ENCODE data around the gene THRAP3. TPM values are rescaled to one million over a fixed set of nuclear protein-coding genes. Genes with fewer than 3 reads are reported as not detected.
A peak's percentile ranks its signal among the peaks of the same experiment; 100 is the strongest.
"Not testable (repeated sequence)": the region's sequence is repeated elsewhere in the genome, so short reads cannot be mapped to it uniquely, and the experiment has no call there.

Gene THRAP3
- total RNA-seq, 1 donor from 2014 or later = 161 TPM

DNA sequence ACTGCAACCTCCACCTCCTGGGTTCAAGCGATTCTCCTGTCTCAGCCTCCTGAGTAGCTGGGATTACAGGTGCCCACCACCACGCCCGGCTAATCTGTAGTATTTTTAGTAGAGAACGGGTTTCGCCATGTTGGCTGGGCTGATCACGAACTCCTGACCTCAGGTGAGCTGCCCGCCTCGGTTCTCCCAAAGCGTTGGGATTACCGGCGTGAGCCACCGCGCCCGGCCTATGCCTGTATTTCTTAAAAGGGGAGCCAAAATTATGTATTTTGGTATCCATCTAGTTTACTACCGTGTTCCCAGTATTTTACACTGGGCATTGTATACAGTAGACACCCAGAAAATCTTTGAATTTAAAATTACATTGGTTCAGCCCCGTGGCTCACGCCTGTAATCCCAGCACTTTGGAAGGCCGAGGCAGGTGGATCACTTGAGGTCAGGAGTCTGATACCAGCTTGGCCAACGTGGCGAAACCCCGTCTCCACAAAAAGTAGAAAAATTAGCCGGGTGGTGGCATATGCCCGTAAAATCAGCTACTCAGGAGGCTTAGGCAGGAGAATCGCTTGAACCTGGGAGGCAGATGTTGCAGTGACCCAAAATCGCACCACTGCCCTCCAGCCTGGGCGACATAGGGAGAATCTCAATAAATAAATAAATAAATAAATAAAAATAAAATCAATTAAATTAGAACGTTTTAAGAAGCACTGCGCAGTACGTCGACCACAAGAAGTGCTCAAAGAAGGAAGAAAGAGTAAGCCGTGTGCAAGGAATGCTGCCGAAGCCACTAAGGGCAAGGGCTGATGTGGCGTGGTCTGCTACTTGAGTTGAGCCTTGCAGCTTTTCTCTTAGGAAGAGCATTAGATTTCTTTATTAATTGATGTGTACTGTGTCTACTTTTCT, 1.5 kb upstream of the THRAP3 start:
- intact Hi-C loops (cut with micrococcal nuclease) = loop anchor here (5.0 kb wide), 2 partner anchors 65 to 85 kb away; partner anchors contain the start of gene SH3D21

GRCh38 chr1:36223381-36223995, 755 bp upstream of the THRAP3 start:
- intact Hi-C loops (cut with micrococcal nuclease) = loop anchor here (5.0 kb wide), 2 partner anchors 64 to 84 kb away; partner anchors contain the start of gene SH3D21
- peak; percentile 85 for DNase-seq
- peak overlapping the region; percentile 100 for H3K27ac Mint-ChIP-seq
- H3K9me3 Mint-ChIP-seq = no peaks in the 10 kb centered on the region
- H3K27me3 Mint-ChIP-seq = no peaks in the 10 kb centered on the region
- peak overlapping the region; percentile 97 for H3K4me3 Mint-ChIP-seq
- H3K36me3 Mint-ChIP-seq (ENCODE audit: low read depth) = peaks cover 33% of the 10 kb centered on the region
- peaks cover 29% of the 10 kb centered on the region for H3K4me1 Mint-ChIP-seq

More for the DNA sequence above, 1.5 kb upstream of the THRAP3 start:
- H3K27ac Mint-ChIP-seq = peak overlapping the region; percentile 100
- H3K9me3 Mint-ChIP-seq = no peaks in the 10 kb centered on the region
- H3K36me3 Mint-ChIP-seq (ENCODE audit: low read depth) = peaks cover 27% of the 10 kb centered on the region
- H3K27me3 Mint-ChIP-seq = no peaks in the 10 kb centered on the region
- H3K4me3 Mint-ChIP-seq = peak overlapping the region; percentile 97
- DNase-seq = peak; percentile 62
- H3K4me1 Mint-ChIP-seq = peaks cover 30% of the 10 kb centered on the region

GRCh38 chr1:36224537-36225282, 467 bp downstream of the THRAP3 start:
- Mint-ChIP-seq H3K27ac (peak overlapping the region; percentile 100), H3K36me3 (ENCODE audit: low read depth) (peaks cover 37% of the 10 kb centered on the region), H3K4me1 (peaks cover 29% of the 10 kb centered on the region), H3K9me3 (no peaks in the 10 kb centered on the region), H3K4me3 (peak overlapping the region; percentile 97), H3K27me3 (no peaks in the 10 kb centered on the region)
- intact Hi-C loops (cut with micrococcal nuclease) = loop anchor here (1.0 to 5.0 kb wide), 8 partner anchors 38 to 162 kb away; partner anchors contain the start of genes ADPRS, SH3D21 and TRAPPC3
- no peak for DNase-seq

- Mint-ChIP-seq H3K27me3 (no peaks in the 10 kb centered on the region), H3K27ac (peak overlapping the region; percentile 100), H3K9me3 (no peaks in the 10 kb centered on the region), H3K4me3 (peak overlapping the region; percentile 97), H3K36me3 (ENCODE audit: low read depth) (peaks cover 37% of the 10 kb centered on the region), H3K4me1 (peaks cover 29% of the 10 kb centered on the region)
- intact Hi-C loops (cut with micrococcal nuclease) = loop anchor here (1.0 to 2.0 kb wide), 2 partner anchors 37 to 137 kb away; partner anchors contain the start of gene ADPRS
- no peak for DNase-seq
Observed at GRCh38 chr1:36225283-36225899, 1.1 kb downstream of the THRAP3 start.

- DNase-seq; H3K27ac Mint-ChIP-seq; intact Hi-C loops (cut with micrococcal nuclease); H3K9me3 Mint-ChIP-seq; H3K27me3 Mint-ChIP-seq; H3K4me3 Mint-ChIP-seq: not testable (repeated sequence)
- peaks cover 27% of the 10 kb centered on the region for H3K4me1 Mint-ChIP-seq
- H3K36me3 Mint-ChIP-seq (ENCODE audit: low read depth) = peaks cover 51% of the 10 kb centered on the region
Observed at GRCh38 chr1:36230279-36230678, 6.0 kb downstream of the THRAP3 start.

GRCh38 chr1:36231191-36231590, 6.9 kb downstream of the THRAP3 start:
- no peak overlapping the region for H3K4me3 Mint-ChIP-seq
- peaks cover 22% of the 10 kb centered on the region for H3K4me1 Mint-ChIP-seq
- intact Hi-C loops (cut with micrococcal nuclease) = no loop called here
- peaks cover 47% of the 10 kb centered on the region for H3K36me3 Mint-ChIP-seq (ENCODE audit: low read depth)
- H3K27me3 Mint-ChIP-seq = no peaks in the 10 kb centered on the region
- peak overlapping the region; percentile 16 for H3K27ac Mint-ChIP-seq
- no peaks in the 10 kb centered on the region for H3K9me3 Mint-ChIP-seq
- DNase-seq = no peak

GRCh38 chr1:36232212-36233095, 8.2 kb downstream of the THRAP3 start:
- no peak for DNase-seq
- Mint-ChIP-seq H3K36me3 (ENCODE audit: low read depth) (peaks cover 45% of the 10 kb centered on the region), H3K9me3 (no peaks in the 10 kb centered on the region), H3K27ac (no peak overlapping the region), H3K4me3 (no peak overlapping the region), H3K4me1 (peaks cover 19% of the 10 kb centered on the region), H3K27me3 (no peaks in the 10 kb centered on the region)
- intact Hi-C loops (cut with micrococcal nuclease) = no loop called here

DNA sequence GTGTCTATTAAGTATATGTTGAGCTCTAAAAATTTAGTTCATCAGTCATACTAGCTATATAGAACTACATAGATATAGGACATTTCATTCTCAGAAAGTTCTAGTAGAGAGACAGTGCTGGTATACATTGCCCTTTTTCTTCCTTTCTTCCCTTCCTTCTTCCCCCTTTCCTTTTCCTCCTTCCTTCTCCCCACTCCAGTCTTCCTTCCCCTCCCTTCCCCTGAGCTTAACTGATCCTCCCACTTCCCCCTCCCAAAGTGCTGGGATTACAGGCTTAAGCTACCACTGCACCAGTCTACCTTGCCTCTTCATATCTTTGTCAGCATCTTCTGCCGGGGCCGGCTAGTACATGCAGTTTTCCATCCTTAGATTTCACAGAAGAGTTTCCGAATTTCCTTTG, 12.1 kb downstream of the THRAP3 start:
- intact Hi-C loops (cut with micrococcal nuclease) = no loop called here
- Mint-ChIP-seq H3K27me3 (no peaks in the 10 kb centered on the region), H3K4me1 (peaks cover 24% of the 10 kb centered on the region), H3K4me3 (no peak overlapping the region), H3K27ac (peak overlapping the region; percentile 51), H3K9me3 (no peaks in the 10 kb centered on the region), H3K36me3 (ENCODE audit: low read depth) (peaks cover 38% of the 10 kb centered on the region)
- DNase-seq = no peak

GRCh38 chr1:36238433-36238832, 14.2 kb downstream of the THRAP3 start:
- peak overlapping the region; percentile 49 for H3K27ac Mint-ChIP-seq
- H3K36me3 Mint-ChIP-seq (ENCODE audit: low read depth) = peaks cover 33% of the 10 kb centered on the region

DNA sequence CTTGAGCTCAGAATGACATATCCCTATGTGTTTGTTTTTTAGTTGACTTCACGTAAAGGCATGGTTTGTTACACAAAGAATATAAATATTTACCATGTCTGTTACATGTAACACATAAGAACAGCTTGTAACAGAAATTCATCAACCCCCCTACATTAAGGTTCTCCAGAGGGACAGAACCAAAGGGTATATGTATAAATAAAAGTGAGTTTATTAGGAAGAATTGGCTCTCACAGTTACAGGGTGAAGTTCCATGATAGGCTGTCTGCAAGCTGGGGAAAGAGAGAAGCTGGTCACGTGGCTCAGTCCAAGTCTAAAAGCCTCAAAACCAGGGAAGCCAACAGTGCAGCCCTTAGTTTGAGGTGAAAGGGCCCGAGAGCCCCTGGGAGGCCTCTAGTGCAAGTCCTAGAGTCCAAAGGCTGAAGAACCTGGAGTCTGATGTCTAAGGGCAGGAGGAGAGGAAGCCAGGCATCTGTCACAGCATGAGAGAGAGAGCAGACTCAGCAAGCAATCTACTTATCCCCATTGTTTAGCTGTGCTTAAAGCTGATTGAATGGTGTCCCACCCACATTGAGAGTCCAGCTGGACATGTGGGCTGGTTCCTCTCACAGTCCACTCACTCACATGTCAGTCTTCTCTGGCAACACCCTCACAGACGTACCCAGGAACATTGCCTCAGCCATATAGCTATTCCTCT, 15.8 kb downstream of the THRAP3 start:
- no peaks in the 10 kb centered on the region for H3K9me3 Mint-ChIP-seq
- no peaks in the 10 kb centered on the region for H3K27me3 Mint-ChIP-seq
- intact Hi-C loops (cut with micrococcal nuclease) = no loop called here
- H3K4me1 Mint-ChIP-seq = peaks cover 24% of the 10 kb centered on the region
- DNase-seq = no peak
- H3K27ac Mint-ChIP-seq = peak overlapping the region; percentile 28
- peaks cover 38% of the 10 kb centered on the region for H3K36me3 Mint-ChIP-seq (ENCODE audit: low read depth)
- no peak overlapping the region for H3K4me3 Mint-ChIP-seq

More at GRCh38 chr1:36238433-36238832, 14.2 kb downstream of the THRAP3 start:
- Mint-ChIP-seq H3K9me3 (no peaks in the 10 kb centered on the region), H3K4me1 (peaks cover 26% of the 10 kb centered on the region), H3K27me3 (no peaks in the 10 kb centered on the region), H3K4me3 (no peak overlapping the region)
- intact Hi-C loops (cut with micrococcal nuclease) = no loop called here
- no peak for DNase-seq

DNA sequence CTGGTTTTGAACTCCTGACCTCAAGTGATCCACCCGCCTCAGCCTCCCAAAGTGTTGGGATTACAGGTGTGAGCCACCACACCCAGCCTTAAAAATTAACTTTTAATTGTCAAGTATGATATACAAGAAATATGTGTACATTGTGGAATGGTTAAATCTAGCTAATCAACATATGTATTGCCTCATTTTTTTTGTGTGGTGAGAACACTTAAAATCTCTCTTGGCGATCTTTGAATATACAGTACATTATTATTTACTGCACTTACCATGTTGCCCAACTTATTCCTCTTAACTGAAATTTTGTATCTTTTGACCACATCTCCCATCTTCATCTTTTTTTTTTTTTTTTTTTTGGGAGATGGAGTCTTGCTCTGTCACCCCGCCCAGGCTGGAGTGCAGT, 23.3 kb downstream of the THRAP3 start:
- H3K27ac Mint-ChIP-seq = no peak overlapping the region
- DNase-seq = no peak
- peaks cover 25% of the 10 kb centered on the region for H3K36me3 Mint-ChIP-seq (ENCODE audit: low read depth)
- H3K9me3 Mint-ChIP-seq = no peaks in the 10 kb centered on the region
- no peaks in the 10 kb centered on the region for H3K27me3 Mint-ChIP-seq
- H3K4me3 Mint-ChIP-seq = no peak overlapping the region
- intact Hi-C loops (cut with micrococcal nuclease) = no loop called here
- H3K4me1 Mint-ChIP-seq = peaks cover 24% of the 10 kb centered on the region

GRCh38 chr1:36248250-36248894, 24.1 kb downstream of the THRAP3 start:
- Mint-ChIP-seq H3K4me1 (peaks cover 28% of the 10 kb centered on the region), H3K36me3 (ENCODE audit: low read depth) (peaks cover 25% of the 10 kb centered on the region), H3K4me3 (no peak overlapping the region), H3K27me3 (no peaks in the 10 kb centered on the region), H3K9me3 (no peaks in the 10 kb centered on the region), H3K27ac (peak overlapping the region; percentile 31)
- intact Hi-C loops (cut with micrococcal nuclease) = no loop called here
- DNase-seq = no peak
